NCI-H1048 (cell line): ENCODE measurements around the gene ASTN2.
"Not testable (repeated sequence)": the region's sequence is repeated elsewhere in the genome, so short reads cannot be mapped to it uniquely, and the experiment has no call there.

Source experiments
- DNase-seq: peaks from one replicate; lab custom pipeline; 2025; lab: John Stamatoyannopoulos, UW

The ASTN2 gene

DNA sequence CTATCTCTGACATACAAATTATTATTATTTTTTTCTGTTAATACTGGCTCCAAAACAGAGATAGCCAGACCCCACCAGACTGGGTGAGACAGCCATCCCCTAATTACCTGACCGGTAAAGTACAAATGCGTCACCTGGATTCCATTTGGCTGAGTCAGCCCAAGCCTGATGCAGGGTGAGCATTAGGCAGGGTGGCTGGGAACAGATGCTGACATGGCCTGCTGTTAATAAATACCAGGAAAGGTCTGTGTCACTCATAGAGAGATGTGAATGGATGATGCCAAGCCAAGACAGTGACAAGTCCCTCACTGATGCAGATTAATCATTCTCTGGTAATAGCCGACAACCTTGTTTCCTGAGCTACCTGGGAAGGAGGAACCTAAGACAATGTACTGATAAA lies 544.3 kb downstream of the ASTN2 start:
- DNase-seq: no peak

DNA sequence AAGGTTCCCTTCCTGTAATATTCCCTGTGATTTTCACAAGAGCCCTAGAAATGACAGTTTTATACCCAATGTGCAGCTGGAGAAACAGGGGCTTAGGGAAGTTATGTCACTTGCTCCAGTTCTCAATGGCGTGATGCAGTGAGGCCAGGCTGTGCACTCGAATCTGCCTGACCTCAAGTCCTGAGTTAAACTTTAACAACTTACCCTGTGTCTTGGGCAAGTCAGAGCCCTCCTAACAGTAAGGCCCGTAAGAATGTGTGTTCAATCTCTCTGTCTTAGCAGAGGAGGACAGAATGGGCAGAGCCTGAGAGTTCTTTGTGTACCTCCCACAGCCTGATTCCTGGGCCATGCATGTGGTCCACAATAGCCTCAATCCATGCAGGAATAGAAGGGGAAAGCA lies 546.7 kb downstream of the ASTN2 start:
- no peak for DNase-seq

DNA sequence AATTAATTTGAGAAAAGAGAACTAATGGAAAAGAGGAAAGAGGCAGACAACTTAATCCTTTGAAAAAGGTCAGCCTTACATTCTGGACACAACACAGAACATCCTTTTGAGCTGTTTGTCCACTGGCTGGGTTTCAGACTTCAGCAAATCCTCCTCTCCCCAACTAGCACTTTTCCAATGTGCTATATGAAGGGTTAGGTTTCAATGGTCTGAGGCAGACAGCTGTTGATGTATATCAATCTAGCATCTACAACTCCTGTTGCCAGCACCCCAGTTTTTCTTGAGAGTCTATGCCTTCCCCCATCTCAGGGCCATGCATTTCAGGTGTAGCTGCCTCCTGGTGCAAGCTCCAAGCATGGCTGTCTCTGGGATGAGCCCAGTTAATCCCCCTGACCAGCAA lies 553.5 kb downstream of the ASTN2 start:
- no peak for DNase-seq

DNA sequence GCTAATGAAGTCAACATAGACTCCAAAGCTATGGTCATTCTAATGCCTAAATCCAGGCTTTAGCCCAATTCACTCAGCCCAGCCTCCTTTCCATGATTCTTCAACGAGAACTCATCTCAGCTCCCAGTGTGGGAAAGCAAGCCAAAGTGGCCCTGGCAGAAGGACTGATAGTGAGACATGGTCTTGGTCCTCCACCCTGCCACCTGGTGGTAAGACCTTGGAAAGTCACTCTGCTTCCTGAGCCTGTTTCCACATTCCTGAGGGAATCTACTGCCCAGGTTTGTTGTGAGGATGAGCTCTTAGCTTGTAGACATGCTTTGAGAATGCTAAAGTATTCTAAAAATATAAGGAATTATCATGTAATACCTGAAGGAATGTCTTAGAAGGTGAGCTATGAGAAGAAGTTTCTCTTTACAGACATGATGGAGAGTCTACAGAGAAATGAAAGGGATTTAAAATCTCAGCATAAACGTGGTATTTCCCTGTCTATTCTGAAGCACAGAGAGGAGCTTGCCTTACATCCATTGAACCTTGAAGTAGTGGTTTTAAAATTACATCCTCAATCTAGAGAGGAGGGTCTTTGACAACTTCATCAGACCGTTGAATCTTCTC lies 554.2 kb downstream of the ASTN2 start:
- DNase-seq: peak; percentile 2

DNA sequence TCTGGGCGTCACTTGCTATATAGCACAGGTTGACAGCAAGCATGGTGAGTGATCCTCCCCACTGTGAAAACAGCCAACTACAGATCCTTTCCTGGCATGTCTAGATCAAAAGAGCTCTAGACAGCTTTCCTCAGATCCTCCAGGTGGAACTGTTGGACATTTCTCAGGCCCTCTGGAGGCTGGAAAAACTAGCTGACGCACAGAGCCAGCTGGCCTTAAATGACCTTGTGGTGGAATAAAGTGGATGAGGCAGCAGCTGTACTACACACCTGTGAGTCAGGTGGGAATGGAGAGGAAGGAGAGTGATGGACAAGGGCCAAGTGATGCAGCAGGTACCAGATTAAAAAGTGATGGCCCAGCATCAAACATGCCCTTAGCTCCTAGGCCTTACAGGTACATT lies 555.1 kb downstream of the ASTN2 start:
- no peak for DNase-seq

DNA sequence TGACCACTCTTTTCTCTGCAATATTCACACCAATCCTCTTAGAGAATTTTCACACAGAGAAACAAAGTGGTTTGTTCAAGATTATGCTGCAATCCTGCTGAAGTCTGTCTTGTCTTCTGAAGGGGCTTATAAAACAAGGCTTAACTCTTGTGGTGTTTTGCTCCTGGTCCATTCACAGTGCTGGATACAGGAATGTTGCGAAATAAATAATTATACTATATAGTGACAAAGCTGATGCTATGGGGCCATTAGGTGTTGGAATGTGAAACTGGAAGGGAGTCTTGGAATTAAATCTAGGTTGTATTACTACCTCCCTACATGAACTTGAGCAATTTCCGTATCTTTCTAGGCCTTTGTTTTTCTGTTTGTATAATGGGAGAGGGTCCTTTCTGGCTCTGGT lies 557.5 kb downstream of the ASTN2 start:
- no peak for DNase-seq

DNA sequence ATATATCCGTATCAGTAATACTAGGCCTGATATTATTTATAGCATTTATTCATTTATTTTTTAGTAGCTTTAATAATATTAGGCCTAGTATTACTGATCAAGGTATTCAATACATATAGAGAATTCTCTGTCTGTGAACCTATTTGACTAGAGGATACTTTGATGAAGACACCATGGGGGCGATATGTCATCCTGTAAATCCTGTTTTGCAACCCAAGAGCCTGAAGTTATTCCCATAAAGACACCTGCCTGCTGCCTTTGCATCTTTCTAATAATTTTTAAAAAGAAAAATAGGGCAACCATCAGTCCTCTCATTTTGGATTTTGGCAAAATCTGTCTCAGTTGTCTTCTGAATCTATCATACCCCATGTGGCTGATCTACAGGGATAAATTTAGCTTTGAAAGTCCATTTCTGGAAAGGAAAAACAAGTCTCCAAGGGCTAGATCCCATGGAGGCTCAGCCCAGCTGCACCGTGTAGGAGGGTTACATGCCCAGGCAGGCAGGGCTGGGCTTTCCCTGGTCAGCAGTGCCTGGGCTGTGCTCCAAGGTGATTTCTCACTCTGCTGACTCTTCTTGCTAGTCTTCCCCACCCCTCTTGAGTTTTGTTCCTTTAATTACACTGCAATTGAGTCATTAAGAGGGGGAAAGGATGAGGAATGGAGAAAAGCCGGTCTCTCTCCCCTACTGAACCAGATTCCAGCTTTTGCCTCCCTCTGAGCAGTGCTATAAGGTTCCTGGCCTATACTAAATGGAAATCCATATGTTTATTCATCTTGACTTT lies 558.8 kb downstream of the ASTN2 start:
- no peak for DNase-seq

DNA sequence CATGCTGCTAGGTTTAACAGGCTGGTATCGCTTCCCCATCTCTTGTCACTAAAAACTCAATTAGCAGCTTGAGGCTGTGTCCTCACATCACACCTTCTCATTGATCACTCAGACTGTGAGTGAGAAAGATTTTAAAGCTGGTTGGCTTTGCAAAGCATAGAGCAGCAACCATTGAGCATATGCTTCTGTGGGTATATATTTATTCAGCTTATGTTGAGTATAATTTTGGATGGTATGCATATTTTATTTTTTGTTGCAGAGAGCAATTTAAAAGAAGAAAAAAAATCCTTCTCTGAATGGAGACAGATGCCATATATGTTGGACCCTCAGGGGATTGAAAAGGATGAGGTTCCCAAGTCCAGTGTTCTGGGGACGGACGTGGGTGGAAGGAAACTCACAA lies 565.1 kb downstream of the ASTN2 start:
- DNase-seq: no peak

DNA sequence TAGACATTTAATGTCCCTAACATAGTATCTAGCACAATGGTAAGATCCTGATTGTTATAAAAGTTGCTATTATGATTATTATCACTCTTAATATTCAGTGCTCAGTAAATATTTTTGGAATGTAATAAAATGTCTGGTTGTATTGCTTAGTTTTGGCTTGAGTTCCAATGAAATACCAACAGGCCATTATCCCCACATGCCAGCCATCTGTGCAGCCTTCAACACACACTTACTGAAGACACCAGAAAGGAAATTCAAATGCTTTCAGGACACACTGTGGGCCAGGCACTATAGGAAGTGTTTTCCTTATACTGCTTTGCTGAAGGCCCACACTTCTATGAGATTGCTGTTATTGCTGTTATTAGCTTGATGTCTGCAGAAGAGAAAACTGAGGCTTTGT lies 570.2 kb downstream of the ASTN2 start:
- no peak for DNase-seq

DNA sequence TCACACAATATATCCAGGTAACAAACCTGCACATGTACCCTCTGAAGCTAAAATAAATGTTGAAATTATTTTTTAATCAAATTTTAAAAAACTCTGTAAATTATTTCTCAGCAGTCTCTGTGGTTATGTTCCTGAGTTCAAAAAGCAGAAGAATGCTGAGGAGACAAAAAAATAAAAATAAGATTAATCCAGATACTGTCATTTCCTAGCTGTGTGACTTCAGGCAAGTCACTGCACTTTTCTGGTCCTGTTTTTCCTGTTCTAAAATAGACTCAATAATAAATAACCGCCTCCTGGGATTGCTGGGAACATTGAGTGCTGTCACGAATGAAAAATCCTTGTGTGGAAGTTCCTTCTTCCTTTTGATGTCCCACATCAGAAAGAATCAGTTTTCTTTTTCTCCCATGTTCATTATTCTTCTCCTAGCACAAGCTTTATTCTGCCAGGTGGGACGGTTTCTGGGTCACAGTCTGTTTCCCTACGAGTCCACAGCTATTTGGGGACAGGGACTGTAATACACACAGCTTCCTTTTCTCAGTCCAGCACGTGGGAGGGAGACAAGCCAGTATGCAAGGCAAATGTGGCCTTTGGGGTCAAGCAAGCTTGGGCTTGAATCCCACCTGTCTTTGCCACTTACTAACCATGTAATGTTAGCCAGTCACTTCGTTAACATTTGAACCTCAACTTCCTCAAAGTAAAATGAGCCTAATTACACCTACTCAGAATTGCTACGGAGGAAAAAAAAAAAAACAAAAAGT lies 570.8 kb downstream of the ASTN2 start:
- no peak for DNase-seq

DNA sequence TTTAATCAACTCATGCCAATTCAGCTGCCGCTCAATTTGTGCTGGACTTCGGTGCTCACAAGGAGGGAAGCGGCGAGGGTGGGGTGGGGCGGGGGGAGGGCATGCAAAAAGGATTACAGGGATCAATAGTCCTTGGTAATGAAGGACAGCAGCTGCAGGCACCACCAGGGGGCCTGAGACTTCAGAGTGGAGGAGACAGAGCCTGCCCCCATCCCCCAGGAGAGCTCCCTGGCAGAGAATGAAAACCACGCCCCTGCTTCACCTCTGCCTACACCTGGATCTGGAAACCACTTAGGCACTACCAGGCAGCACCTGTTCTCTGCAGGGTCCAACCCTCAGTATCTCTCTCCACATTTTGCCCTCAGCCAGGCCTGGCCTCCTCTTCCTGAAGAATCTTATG lies 572.2 kb downstream of the ASTN2 start:
- DNase-seq: no peak

DNA sequence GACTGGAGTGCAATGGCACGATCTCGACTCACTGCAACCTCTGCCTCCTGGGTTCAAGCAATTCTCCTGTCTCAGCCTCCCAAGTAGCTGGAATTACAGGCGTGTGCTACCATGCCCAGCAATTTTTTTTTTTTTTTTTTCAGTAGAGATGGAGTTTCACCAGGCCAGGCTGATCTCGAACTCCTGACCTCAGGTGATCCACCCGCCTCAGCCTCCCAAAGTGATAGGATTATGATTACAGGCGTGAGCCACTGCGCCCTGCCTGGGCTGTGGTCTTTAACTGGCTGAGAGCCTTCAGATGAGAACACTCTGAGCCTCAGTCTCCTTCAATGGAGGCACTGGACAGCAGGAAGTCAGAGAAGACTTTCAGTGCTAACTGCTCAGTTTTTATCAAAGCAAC lies 576.4 kb downstream of the ASTN2 start:
- not testable (repeated sequence) for DNase-seq

DNA sequence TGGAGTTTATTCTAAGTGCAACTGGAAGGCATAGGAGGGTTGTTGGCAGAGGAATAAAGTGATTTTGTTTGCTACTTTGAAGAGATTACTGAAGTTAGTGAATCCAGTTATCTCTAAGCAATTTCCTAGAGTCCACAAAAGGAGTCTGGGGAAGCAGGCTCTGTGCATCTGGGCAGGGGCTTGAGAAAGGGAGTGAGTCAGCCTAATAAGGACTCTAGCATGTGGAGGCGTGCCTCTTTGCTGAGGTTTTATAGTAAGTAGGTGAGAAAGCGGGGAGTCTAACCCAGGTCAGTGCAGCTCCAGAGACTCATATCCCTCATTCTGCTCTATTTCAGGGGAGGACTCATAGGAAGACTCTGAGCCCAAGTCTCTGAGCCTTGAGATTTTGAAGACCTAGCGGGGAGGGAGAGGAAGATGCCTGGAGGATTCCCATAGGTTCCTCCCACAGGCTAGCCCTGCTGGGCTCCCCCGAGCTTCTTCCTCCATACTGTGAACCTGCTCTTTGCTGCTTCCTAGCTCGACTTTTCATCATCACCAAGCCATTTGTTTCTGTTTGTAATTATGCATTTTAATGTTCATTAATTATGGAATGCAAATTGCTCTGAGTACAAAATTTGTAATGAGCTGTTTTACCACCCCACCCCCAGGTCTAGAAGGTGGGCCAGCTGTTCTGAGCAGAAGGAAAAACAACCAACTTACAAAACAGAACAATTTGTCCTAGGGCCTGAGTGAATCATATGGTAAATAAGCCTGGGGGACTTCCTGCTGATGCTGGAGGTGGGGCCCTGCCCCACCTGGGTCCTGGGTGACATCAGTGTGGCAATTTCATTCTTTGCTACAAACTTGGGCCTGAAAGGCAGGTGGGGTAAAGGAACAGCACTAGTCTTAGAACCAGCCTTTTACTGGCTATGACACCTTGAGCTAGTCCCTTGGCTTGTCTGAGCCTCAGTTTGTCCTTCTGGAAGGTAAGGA lies 577.6 kb downstream of the ASTN2 start:
- no peak for DNase-seq

DNA sequence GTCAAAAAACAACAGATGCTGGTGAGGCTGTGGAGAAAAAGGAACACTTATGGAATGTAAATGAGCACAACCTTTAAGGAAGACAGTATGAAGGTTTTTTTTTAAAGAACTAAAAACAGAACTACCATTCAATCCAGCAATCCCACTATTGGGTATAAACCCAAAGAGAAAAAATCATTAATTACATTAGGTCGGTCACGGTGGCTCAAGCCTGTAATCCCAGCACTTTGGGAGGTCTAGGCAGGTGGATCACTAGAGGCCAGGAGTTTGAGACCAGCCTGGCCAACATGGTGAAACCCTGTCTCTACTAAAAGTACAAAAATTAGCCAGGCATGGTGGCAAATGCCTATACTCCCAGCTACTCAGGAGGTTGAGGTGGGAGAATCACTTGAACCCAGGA lies 584.5 kb downstream of the ASTN2 start:
- DNase-seq: not testable (repeated sequence)

DNA sequence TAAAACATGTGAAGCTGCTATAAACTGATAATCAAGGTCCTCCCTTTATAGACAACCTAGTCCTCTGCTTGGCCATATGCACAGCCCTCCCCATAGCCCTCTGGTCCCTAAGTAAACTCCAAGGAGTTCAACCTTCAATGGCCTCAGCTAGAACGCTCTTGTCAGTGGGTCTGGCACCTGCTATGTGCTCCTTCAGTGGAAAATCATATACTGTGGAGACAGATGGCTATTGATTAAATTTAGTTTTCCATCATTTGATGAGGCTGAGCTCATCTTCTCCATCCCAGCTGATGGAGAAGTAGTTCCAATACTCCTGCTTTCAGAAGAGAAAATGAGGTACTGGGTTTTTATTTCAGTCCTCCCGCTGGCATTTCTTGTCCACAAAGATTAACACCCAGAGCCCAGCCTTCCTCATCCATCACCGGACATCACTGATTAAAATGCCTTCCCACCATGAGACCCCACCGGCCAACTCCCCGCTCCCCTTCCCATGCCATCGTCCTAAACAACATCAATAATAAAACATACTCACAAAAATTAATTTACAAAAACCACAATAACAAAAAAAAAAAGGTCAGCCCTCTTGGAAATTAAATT lies 593.1 kb downstream of the ASTN2 start:
- DNase-seq: no peak

DNA sequence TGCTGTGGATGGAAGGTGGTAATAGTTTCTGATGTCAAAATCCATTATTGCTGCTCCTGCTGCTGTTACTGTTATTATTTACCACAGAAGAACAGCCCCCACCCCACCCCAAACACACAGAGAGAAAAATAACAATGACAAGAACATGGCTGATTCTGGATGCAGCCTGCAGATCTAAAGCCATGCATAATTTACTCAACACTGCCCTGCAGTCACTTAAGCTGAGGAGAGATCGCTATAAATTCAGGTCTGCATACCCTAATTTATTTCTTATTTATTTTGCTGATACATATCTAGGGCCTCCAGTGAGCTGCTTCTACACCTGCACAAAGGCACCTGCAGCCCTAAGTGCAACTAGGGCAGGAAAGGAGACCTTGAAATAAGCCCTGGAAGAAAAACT lies 595.7 kb downstream of the ASTN2 start:
- no peak for DNase-seq

DNA sequence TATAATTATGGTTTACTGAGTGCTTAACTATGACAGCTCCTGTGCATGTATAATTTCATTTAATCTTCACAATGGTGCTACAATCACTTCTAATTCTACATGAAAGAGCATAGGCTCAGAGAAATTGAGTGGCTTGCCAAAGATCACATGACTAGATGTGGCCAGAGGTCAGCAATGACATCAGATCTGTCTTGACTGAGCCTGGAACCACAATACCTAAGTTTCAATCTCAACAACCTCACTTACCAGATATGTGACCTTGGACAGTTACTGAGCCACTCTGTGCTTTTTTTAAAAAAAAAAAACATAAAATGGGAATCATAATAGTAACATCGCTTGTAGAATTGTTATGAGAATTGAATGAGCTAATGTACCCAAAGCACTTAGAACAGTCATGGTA lies 597.1 kb downstream of the ASTN2 start:
- DNase-seq: no peak

DNA sequence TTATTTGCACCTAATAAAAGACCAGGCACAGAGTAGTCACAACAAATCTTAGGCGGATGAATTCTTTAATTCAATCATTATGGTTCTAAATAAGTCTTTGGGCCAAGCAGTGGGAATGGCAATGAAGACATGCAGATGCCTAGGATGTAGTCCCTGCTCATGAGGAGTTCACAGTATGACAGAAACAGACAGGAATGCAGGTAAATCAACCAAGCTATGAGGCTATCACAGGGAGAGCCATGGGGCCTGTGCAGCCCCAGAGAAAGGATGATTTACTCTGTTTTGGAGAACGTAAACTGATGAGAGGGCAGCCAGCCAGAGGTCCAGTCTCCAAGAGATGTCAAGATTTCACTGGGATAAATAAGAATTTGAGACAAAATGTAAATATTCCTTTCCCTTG lies 598.4 kb downstream of the ASTN2 start:
- DNase-seq: no peak

DNA sequence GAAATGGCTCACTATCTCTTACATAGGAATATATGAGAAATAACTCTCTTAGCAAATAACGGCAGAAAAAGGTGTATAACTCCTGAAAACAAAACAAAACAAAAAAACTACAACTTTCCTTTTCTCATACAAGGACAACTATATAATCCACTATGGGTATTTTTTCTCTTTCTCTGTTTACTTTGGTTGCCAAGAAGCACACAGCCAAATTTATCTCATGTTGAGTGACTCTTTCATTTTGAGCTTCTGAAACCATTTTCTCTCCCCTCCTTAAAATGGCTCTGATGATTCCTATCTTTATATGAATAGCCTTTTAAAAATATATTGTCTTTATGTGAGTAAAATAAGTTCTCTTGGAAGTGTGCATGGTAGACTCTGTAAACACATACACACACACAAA lies 599.0 kb downstream of the ASTN2 start:
- no peak for DNase-seq

DNA sequence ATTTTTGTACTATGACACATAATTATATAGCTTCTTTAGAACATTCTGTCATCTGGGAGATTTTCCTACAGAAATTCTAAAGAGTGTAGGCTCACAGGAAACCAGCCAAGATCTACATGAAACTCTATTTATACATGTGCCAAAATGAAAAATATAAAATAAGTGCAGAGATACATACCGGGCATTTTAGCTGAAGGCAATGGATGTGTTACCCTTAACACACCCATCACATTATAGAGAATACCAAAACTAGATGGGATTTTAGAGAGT lies 601.9 kb downstream of the ASTN2 start:
- DNase-seq: no peak

DNA sequence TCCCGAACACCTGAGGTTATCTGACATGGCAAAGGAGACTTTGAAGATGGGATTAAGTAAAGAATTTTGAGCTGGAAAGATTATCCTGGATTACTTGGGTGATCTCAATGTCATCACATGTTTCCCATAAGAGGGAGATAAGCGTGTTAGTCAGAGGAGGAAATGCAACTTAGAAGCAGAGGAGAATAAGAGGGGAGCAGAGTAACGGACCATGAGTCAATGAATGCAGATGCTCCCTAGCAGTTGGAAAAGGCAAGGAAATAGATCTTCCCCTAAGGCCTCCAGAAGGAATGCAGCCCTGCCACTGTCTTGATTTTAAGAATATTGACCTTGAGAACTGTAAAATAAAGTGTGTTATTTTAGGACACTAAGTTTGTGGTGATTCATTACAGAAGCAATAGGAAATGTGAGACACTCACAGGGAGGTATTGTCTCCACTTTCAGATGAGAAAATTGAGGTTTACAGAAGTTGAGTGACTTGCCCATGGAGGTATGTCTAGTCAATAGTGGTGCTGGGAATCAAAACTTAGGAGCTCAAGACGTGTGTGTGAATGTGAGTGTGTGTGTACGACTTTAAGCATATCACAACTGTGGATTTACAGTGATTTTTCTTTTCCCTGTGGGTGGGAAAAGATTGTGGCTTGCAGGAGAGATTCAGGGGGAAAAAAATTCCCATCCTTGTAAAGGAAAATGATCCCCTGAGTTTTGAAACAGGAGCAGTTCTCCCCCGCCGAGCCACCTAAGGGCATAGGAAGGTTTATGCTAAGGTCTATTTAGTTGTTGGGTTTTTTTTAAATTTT lies 602.4 kb downstream of the ASTN2 start:
- DNase-seq: no peak
